ENCODE results near the gene FOSL1. TPM values are rescaled to one million over a fixed set of nuclear protein-coding genes. Genes with fewer than 3 reads are reported as not detected.

Gene FOSL1
- total RNA-seq, 1 experiment from 2014 or later, result 33.7 TPM

DNA sequence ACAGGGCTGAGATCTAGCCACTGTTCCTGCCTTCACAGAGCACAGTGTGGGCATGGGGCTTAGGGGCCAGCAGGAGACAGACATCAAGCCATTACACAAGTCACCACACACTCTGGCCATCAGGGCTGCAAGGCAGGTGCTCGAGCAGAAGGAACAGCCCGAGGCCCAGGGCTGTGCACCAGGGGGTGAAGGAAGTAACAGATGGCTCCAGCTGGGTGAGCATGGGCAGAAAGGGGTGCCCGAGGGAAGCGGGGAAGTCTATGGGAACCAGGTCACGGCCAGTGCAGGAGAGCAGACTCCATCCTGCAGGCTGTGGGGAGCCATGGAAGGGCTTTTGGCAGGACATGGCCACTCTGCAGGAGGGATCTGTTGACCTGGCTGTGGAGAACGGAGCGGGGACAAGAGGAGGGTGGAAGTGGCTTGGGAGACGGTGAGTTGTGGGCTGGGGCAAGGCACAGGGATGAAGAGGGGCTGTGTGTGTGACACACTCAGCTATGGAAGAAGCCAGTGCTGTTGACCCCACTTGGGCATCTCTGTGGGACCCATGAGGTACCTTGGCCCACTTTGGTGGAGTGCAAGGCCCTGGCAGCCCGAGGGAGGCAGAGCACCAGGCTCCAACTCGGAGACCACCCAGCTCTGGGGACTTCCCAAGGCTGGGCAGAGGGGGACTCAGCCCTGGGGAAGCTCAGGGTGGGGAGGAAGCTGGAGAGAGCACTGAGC is 15.1 kb upstream of the FOSL1 start:
- H2BK120ac ChIP-seq (ENCODE audit: low read depth, low read length, poor library complexity, severe bottlenecking), result no peak overlapping the region
- no peak overlapping the region for H3K18ac ChIP-seq (ENCODE audit: insufficient read length, low read depth, low read length)
- no peak overlapping the region for H3K4me2 ChIP-seq (ENCODE audit: insufficient read depth, insufficient read length, low read length)
- H3T11ph ChIP-seq (ENCODE audit: low read length), result no peak overlapping the region
- H3K36me3 Mint-ChIP-seq (ENCODE audit: insufficient read depth in 1 of 3, low read depth in 3 of 3), result peaks cover 0 to 7% (median 5%) of the 10 kb centered on the region in 3 experiments; a peak in 5 of 7 replicates
- H4K8ac ChIP-seq (replicated peaks; ENCODE audit: insufficient read length, low read depth, low read length), result no peak overlapping the region
- H3K27ac ChIP-seq (ENCODE audit: insufficient read length, low read depth, low read length), result no peak overlapping the region
- DNase-seq, result no peak
- no peaks in the 10 kb centered on the region; the same call in 1 of the 2 replicates for H3K4me1 ChIP-seq (ENCODE audit: insufficient read depth, low read length)
- no peak overlapping the region for H2AK5ac ChIP-seq (ENCODE audit: insufficient read length, low read length)
- H3K9ac ChIP-seq (ENCODE audit: extremely low read depth, insufficient read length, low read length), result no peak overlapping the region
- peaks cover 10% of the 10 kb centered on the region for H3K23me2 ChIP-seq (ENCODE audit: insufficient read length, low read depth, low read length, poor library complexity, severe bottlenecking)
- no peak overlapping the region for H3K56ac ChIP-seq (ENCODE audit: insufficient read length, low read depth, low read length)
- H3K79me1 ChIP-seq (ENCODE audit: insufficient read depth, low read depth, low read length, poor library complexity, severe bottlenecking), result no peaks in the 10 kb centered on the region
- H2BK12ac ChIP-seq (ENCODE audit: insufficient read length, low read depth, low read length), result no peak overlapping the region
- TF ChIP-seq, protein P1, sequence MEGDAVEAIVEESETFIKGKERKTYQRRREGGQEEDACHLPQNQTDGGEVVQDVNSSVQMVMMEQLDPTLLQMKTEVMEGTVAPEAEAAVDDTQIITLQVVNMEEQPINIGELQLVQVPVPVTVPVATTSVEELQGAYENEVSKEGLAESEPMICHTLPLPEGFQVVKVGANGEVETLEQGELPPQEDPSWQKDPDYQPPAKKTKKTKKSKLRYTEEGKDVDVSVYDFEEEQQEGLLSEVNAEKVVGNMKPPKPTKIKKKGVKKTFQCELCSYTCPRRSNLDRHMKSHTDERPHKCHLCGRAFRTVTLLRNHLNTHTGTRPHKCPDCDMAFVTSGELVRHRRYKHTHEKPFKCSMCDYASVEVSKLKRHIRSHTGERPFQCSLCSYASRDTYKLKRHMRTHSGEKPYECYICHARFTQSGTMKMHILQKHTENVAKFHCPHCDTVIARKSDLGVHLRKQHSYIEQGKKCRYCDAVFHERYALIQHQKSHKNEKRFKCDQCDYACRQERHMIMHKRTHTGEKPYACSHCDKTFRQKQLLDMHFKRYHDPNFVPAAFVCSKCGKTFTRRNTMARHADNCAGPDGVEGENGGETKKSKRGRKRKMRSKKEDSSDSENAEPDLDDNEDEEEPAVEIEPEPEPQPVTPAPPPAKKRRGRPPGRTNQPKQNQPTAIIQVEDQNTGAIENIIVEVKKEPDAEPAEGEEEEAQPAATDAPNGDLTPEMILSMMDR (conservative IDR thresholded peaks at IDR 0.05), result no peak
- no peak overlapping the region for H4K5ac ChIP-seq (ENCODE audit: insufficient read length, low read depth, low read length)
- no peak overlapping the region for H3K14ac ChIP-seq (ENCODE audit: insufficient read depth, low read length)
- H2BK20ac ChIP-seq (ENCODE audit: low read depth, low read length, poor library complexity, severe bottlenecking), result no peak overlapping the region
- H2BK5ac ChIP-seq (ENCODE audit: insufficient read length, low read length), result no peak overlapping the region
- H3K4ac ChIP-seq (ENCODE audit: low read depth, low read length), result no peak overlapping the region
- H3K23ac ChIP-seq (ENCODE audit: insufficient read length, low read depth, low read length), result no peak overlapping the region
- H2AFZ ChIP-seq (ENCODE audit: low read length), result no peak overlapping the region
- H3K9me3 ChIP-seq (ENCODE audit: control insufficient read depth, low read depth, low read length), result no peaks in the 10 kb centered on the region
- no peaks in the 10 kb centered on the region for H3K79me2 ChIP-seq (ENCODE audit: insufficient read depth, low read length)
- no peaks in the 10 kb centered on the region for H3K27me3 ChIP-seq (ENCODE audit: insufficient read depth, low read length)
- H3K27me3 Mint-ChIP-seq (ENCODE audit: low read depth), result peaks cover 15% of the 10 kb centered on the region
- peaks cover 23 to 29% of the 10 kb centered on the region in 2 experiments for H3K4me1 Mint-ChIP-seq
- H3K9me3 Mint-ChIP-seq, result no peaks in the 10 kb centered on the region; a peak in 1 of 5 replicates
- no peak overlapping the region for H4K91ac ChIP-seq (ENCODE audit: insufficient read length, low read depth, low read length)
- no CpG with 5 or more reads among the region's 10 CpGs for WGBS (ENCODE audit: extremely low coverage, insufficient read length, low lambda C conversion rate)
- H3K27ac Mint-ChIP-seq, result peak overlapping the region in 2 of 3 experiments; percentile 84 to 85; a peak in 5 of 7 replicates
- no peaks in the 10 kb centered on the region for H4K20me1 ChIP-seq (ENCODE audit: control insufficient read depth, insufficient read depth, insufficient read length)
- no peak overlapping the region for H2BK15ac ChIP-seq (ENCODE audit: low read depth, low read length)
- peak overlapping the region in 1 of 2 experiments; percentile 49; a peak in 1 of 5 replicates for H3K4me3 Mint-ChIP-seq

All from H9 (cell line).